H9 (cell line): ENCODE data around the gene CWC27. TPM values are rescaled to one million over a fixed set of nuclear protein-coding genes. Genes with fewer than 3 reads are reported as not detected.
"Not testable (repeated sequence)": the region's sequence is repeated elsewhere in the genome, so short reads cannot be mapped to it uniquely, and the experiment has no call there.

Experiments used
- DNase-seq: peaks from one replicate; pipeline ENCODE4 v3.0.0-alpha.2; 2017
- H2AFZ ChIP-seq: one replicate; pipeline ENCODE4 v1.6.1; 2013; ENCODE audit warnings: mild to moderate bottlenecking, low read length, control low read depth, moderate library complexity
- H2AK5ac ChIP-seq: 2 replicates; pipeline ENCODE4 v1.6.1; 2013; ENCODE audit warnings: low read length, control low read depth, mixed read lengths; ENCODE audit not compliant: insufficient read length
- H2BK120ac ChIP-seq: one replicate; pipeline ENCODE4 v1.6.1; 2013; ENCODE audit warnings: low read depth, mild to moderate bottlenecking, low read length, control low read depth, inconsistent platforms; ENCODE audit not compliant: poor library complexity, severe bottlenecking
- H2BK12ac ChIP-seq: 2 replicates; pipeline ENCODE4 v1.6.1; 2013; ENCODE audit warnings: low read length, control low read depth, mixed read lengths, low read depth; ENCODE audit not compliant: insufficient read length
- H2BK15ac ChIP-seq: 2 replicates; pipeline ENCODE4 v1.6.1; 2013; ENCODE audit warnings: low read depth, low read length, control low read depth
- H2BK20ac ChIP-seq: one replicate; pipeline ENCODE4 v1.6.1; 2013; ENCODE audit warnings: low read depth, mild to moderate bottlenecking, low read length, control low read depth, inconsistent platforms; ENCODE audit not compliant: poor library complexity, severe bottlenecking
- H2BK5ac ChIP-seq: 2 replicates; pipeline ENCODE4 v1.6.1; 2013; ENCODE audit warnings: low read length, control low read depth, mixed read lengths; ENCODE audit not compliant: insufficient read length
- H3K14ac ChIP-seq: 2 replicates; pipeline ENCODE4 v1.6.1; 2013; ENCODE audit warnings: low read length, control low read depth; ENCODE audit not compliant: insufficient read depth
- H3K18ac ChIP-seq: 2 replicates; pipeline ENCODE4 v1.6.1; 2013; ENCODE audit warnings: low read depth, mild to moderate bottlenecking, mixed read lengths, low read length, control low read depth; ENCODE audit not compliant: insufficient read length
- H3K23ac ChIP-seq: 2 replicates; pipeline ENCODE4 v1.6.1; 2013; ENCODE audit warnings: low read length, control low read depth, mixed read lengths, low read depth; ENCODE audit not compliant: insufficient read length
- H3K23me2 ChIP-seq: 2 replicates; pipeline ENCODE4 v1.6.1; 2013; ENCODE audit warnings: low read depth, mild to moderate bottlenecking, mixed read lengths, low read length, control low read depth; ENCODE audit not compliant: insufficient read length, poor library complexity, severe bottlenecking
- H3K27ac ChIP-seq: 2 replicates; pipeline ENCODE4 v1.5.1; 2013; ENCODE audit warnings: low read length, control low read depth, mixed read lengths, low read depth; ENCODE audit not compliant: insufficient read length
- H3K27me3 ChIP-seq: 2 replicates; pipeline ENCODE4 v1.6.1; 2013; ENCODE audit warnings: low read length, control low read depth, inconsistent platforms; ENCODE audit not compliant: insufficient read depth
- H3K4ac ChIP-seq: 2 replicates; pipeline ENCODE4 v1.6.1; 2013; ENCODE audit warnings: low read depth, mild to moderate bottlenecking, control low read depth, inconsistent platforms, low read length, moderate library complexity
- H3K4me1 ChIP-seq: 2 replicates; pipeline ENCODE4 v1.6.1; 2013; ENCODE audit warnings: low read length, control low read depth, inconsistent platforms; ENCODE audit not compliant: insufficient read depth
- H3K4me2 ChIP-seq: 2 replicates; pipeline ENCODE4 v1.6.1; 2013; ENCODE audit warnings: low read length, control low read depth, mixed read lengths; ENCODE audit not compliant: insufficient read length, insufficient read depth
- H3K56ac ChIP-seq: 2 replicates; pipeline ENCODE4 v1.6.1; 2013; ENCODE audit warnings: low read depth, mild to moderate bottlenecking, mixed read lengths, low read length, control low read depth; ENCODE audit not compliant: insufficient read length
- H3K79me1 ChIP-seq: 2 replicates; pipeline ENCODE4 v1.6.1; 2013; ENCODE audit warnings: low read depth, mild to moderate bottlenecking, moderate library complexity, low read length, control low read depth, inconsistent platforms; ENCODE audit not compliant: insufficient read depth, poor library complexity, severe bottlenecking
- H3K79me2 ChIP-seq: 2 replicates; pipeline ENCODE4 v1.6.1; 2013; ENCODE audit warnings: low read length, control low read depth, inconsistent platforms; ENCODE audit not compliant: insufficient read depth
- H3K9ac ChIP-seq: 2 replicates; pipeline ENCODE4 v1.6.1; 2013; ENCODE audit warnings: low read length, control low read depth, mixed read lengths; ENCODE audit not compliant: insufficient read length; ENCODE audit errors: extremely low read depth
- H3K9me3 ChIP-seq: one replicate; pipeline ENCODE4 v1.6.1; 2013; ENCODE audit warnings: low read depth, low read length, inconsistent platforms; ENCODE audit not compliant: control insufficient read depth
- H3T11ph ChIP-seq: one replicate; pipeline ENCODE4 v1.6.1; 2013; ENCODE audit warnings: mild to moderate bottlenecking, low read length, control low read depth, inconsistent platforms
- H4K20me1 ChIP-seq: one replicate; pipeline ENCODE4 v1.6.1; 2013; ENCODE audit not compliant: control insufficient read depth, insufficient read length, insufficient read depth
- H4K5ac ChIP-seq: 2 replicates; pipeline ENCODE4 v1.6.1; 2013; ENCODE audit warnings: low read depth, mild to moderate bottlenecking, mixed read lengths, low read length, control low read depth; ENCODE audit not compliant: insufficient read length
- H4K8ac ChIP-seq: replicated peaks from 2 replicates; pipeline ENCODE4 v1.6.1; 2013; ENCODE audit warnings: low read length, control low read depth, mixed read lengths, low read depth; ENCODE audit not compliant: insufficient read length
- H4K91ac ChIP-seq: 2 replicates; pipeline ENCODE4 v1.6.1; 2013; ENCODE audit warnings: low read depth, mild to moderate bottlenecking, moderate library complexity, mixed read lengths, low read length, control low read depth; ENCODE audit not compliant: insufficient read length
- H3K27ac Mint-ChIP-seq, 3 experiments: 2 replicates in 2 of 3; 3 replicates in 1 of 3; pipeline ENCODE4 v1.8.0; 2020 to 2021; ENCODE audit warnings: mixed read lengths in 3 of 3, mild to moderate bottlenecking in 1 of 3, moderate library complexity in 1 of 3
- H3K27me3 Mint-ChIP-seq: 2 replicates; pipeline ENCODE4 v1.8.0; 2021; ENCODE audit warnings: low read depth, mild to moderate bottlenecking, moderate library complexity, mixed read lengths
- H3K36me3 Mint-ChIP-seq, 3 experiments: 2 replicates in 2 of 3; 3 replicates in 1 of 3; pipeline ENCODE4 v1.8.0; 2020 to 2021; ENCODE audit warnings: low read depth in 3 of 3, mixed read lengths in 3 of 3; ENCODE audit not compliant: insufficient read depth in 1 of 3
- H3K4me1 Mint-ChIP-seq, 2 experiments: 2 replicates each; pipeline ENCODE4 v1.8.0; 2020; ENCODE audit warnings: mixed read lengths in 2 of 2
- H3K4me3 Mint-ChIP-seq, 2 experiments: 2 replicates in 1 of 2; 3 replicates in 1 of 2; pipeline ENCODE4 v1.8.0; 2020 to 2021; ENCODE audit warnings: mild to moderate bottlenecking in 2 of 2, mixed read lengths in 2 of 2, moderate library complexity in 1 of 2
- H3K9me3 Mint-ChIP-seq, 2 experiments: 2 replicates in 1 of 2; 3 replicates in 1 of 2; pipeline ENCODE4 v1.8.0; 2020; ENCODE audit warnings: mild to moderate bottlenecking in 2 of 2, mixed read lengths in 2 of 2, moderate library complexity in 1 of 2
- WGBS: extraction: QIAGEN DNeasy Blood & Tissue Kit; methylation state at CpG from one replicate; pipeline ENCODE4 v1.1.7; 2013; ENCODE audit warnings: missing lambda C conversion rate, low lambda C conversion rate, mixed read lengths; ENCODE audit not compliant: insufficient read length; ENCODE audit errors: extremely low coverage; 5-methylcytosine and 5-hydroxymethylcytosine counted together
- total RNA-seq: library from RNA; stranded (reverse); gene quantifications from 2 replicates; pipeline ENCODE4 v1.2.1, GENCODE V29; 2021
- TF ChIP-seq, protein P1 (sequence below): fragments of 200-600 bp; sonication (generic); conservative IDR thresholded peaks from 3 replicates; pipeline ENCODE4 v1.8.0; 2021; ENCODE audit warnings: antibody characterized with exemption, mild to moderate bottlenecking

CWC27 gene
- total RNA-seq, 1 experiment from 2014 or later = 41.9 TPM

DNA sequence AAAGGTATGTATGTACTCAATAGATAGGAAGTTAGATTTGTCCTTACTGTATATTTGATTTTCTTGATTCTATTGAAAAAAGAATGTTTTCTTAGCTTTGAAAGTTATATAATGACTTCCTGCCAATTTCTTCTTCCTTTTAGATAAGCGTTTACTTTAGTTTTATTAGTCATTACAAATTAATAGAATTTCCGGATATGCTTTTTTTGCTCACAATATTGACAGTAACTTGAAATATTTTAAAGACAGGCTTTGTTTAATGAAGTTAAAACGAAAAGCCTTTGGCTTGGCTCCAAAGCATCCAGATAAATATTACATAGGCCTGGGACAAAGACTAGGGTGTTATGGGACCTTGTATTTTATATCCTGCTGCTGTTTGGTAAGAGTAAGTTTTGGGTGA is 49.5 kb downstream of the CWC27 start:
- no peak overlapping the region for H4K91ac ChIP-seq
- no peak overlapping the region for H2BK5ac ChIP-seq
- no peak overlapping the region for H3K4me2 ChIP-seq
- no CpG with 5 or more reads among the region's 3 CpGs for WGBS
- Mint-ChIP-seq H3K36me3 (peaks cover 0 to 3% (median 0%) of the 10 kb centered on the region in 3 experiments; a peak in 2 of 7 replicates), H3K4me3 (no peak overlapping the region), H3K27ac (no peak overlapping the region), H3K27me3 (no peaks in the 10 kb centered on the region), H3K9me3 (no peaks in the 10 kb centered on the region), H3K4me1 (peaks cover 13 to 19% of the 10 kb centered on the region in 2 experiments)
- no peak overlapping the region for H2AK5ac ChIP-seq
- H3K4ac ChIP-seq = no peak overlapping the region
- no peak for DNase-seq
- no peak overlapping the region for H3K18ac ChIP-seq
- H3K79me2 ChIP-seq = no peaks in the 10 kb centered on the region
- H4K20me1 ChIP-seq = no peaks in the 10 kb centered on the region
- H3K4me1 ChIP-seq = no peaks in the 10 kb centered on the region; the same call in 1 of the 2 replicates
- no peak overlapping the region for H3K27ac ChIP-seq
- H3T11ph ChIP-seq = no peak overlapping the region
- no peak overlapping the region for H2BK120ac ChIP-seq
- no peak overlapping the region for H3K56ac ChIP-seq
- H2BK12ac ChIP-seq = no peak overlapping the region
- no peaks in the 10 kb centered on the region for H3K27me3 ChIP-seq
- no peaks in the 10 kb centered on the region for H3K23me2 ChIP-seq
- no peak overlapping the region for H2BK20ac ChIP-seq
- TF ChIP-seq, protein P1, sequence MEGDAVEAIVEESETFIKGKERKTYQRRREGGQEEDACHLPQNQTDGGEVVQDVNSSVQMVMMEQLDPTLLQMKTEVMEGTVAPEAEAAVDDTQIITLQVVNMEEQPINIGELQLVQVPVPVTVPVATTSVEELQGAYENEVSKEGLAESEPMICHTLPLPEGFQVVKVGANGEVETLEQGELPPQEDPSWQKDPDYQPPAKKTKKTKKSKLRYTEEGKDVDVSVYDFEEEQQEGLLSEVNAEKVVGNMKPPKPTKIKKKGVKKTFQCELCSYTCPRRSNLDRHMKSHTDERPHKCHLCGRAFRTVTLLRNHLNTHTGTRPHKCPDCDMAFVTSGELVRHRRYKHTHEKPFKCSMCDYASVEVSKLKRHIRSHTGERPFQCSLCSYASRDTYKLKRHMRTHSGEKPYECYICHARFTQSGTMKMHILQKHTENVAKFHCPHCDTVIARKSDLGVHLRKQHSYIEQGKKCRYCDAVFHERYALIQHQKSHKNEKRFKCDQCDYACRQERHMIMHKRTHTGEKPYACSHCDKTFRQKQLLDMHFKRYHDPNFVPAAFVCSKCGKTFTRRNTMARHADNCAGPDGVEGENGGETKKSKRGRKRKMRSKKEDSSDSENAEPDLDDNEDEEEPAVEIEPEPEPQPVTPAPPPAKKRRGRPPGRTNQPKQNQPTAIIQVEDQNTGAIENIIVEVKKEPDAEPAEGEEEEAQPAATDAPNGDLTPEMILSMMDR = no peak
- no peaks in the 10 kb centered on the region for H3K9me3 ChIP-seq
- H4K5ac ChIP-seq = no peak overlapping the region
- H4K8ac ChIP-seq = no peak overlapping the region
- no peak overlapping the region for H3K23ac ChIP-seq
- H2AFZ ChIP-seq = no peak overlapping the region
- no peak overlapping the region for H3K9ac ChIP-seq
- H3K14ac ChIP-seq = no peak overlapping the region
- no peaks in the 10 kb centered on the region for H3K79me1 ChIP-seq
- no peak overlapping the region for H2BK15ac ChIP-seq

DNA sequence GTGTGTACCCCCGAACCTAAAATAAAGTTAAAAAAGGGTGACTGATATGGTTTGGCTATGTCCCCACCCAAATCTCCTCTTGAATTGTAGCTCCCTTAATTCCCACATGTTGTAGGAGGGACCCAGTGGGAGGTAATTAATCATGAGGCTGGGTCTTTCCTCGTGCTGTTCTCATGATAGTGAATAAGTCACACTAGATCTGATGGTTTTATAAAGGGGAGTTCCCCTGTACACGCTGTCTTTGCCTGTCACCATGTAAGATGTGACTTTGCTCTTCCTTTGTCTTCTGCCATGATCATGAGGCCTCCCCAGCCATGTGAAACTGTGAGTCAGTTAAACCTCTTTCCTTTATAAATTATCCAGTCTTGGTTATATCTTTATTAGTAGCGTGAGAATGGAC is 50.6 kb downstream of the CWC27 start:
- not testable (repeated sequence) for H3K9me3 Mint-ChIP-seq, H3K79me2 ChIP-seq, H4K5ac ChIP-seq, H3K27ac ChIP-seq, H3K23ac ChIP-seq, H2AFZ ChIP-seq, H3K4me2 ChIP-seq, H2BK5ac ChIP-seq, H3K9ac ChIP-seq, H2AK5ac ChIP-seq, H3K56ac ChIP-seq, H3K14ac ChIP-seq, H3K18ac ChIP-seq, H3K27me3 Mint-ChIP-seq, H2BK20ac ChIP-seq, H3K79me1 ChIP-seq, H2BK12ac ChIP-seq, H3K23me2 ChIP-seq, H3K4me3 Mint-ChIP-seq, H4K20me1 ChIP-seq, H3K4ac ChIP-seq, H2BK120ac ChIP-seq, H3T11ph ChIP-seq, H4K91ac ChIP-seq, H3K9me3 ChIP-seq, H2BK15ac ChIP-seq, H4K8ac ChIP-seq, H3K36me3 Mint-ChIP-seq, H3K27me3 ChIP-seq, DNase-seq, H3K4me1 ChIP-seq
- Mint-ChIP-seq H3K4me1 (peaks cover 13 to 19% of the 10 kb centered on the region in 2 experiments), H3K27ac (peak overlapping the region; percentile 15 to 23 (median 21); a peak in 3 of 7 replicates)
- WGBS = no CpG with 5 or more reads among the region's 4 CpGs
